ENCODE measurements around the gene DNASE1L3. TPM values are rescaled to one million over a fixed set of nuclear protein-coding genes. Genes with fewer than 3 reads are reported as not detected.

The DNASE1L3 gene
- total and polyA plus RNA-seq, 2 of the 13 experiments (the other 11 are each of a cell fraction or from before 2014, with no cell fraction given), result 0.86 to 1.7 TPM

- no peak for TF ChIP-seq ZNF318 (CRISPR knock-in tag; IDR thresholded peaks at IDR 0.05)
- TF ChIP-seq HHEX (CRISPR knock-in tag; IDR thresholded peaks at IDR 0.05), result no peak
- TF ChIP-seq POLR2A (IDR thresholded peaks at IDR 0.05; ENCODE audit: insufficient read depth in 1 of 2, low read depth in 2 of 2, low read length in 2 of 2), result peak in 1 of 2 experiments; percentile 50; a peak in 1 of 4 replicates
- no peak for TF ChIP-seq ZNF264 (CRISPR knock-in tag; IDR thresholded peaks at IDR 0.05)
- no peak for TF ChIP-seq ZNF580 (CRISPR knock-in tag; IDR thresholded peaks at IDR 0.05; ENCODE audit: borderline replicate concordance, low read depth)
- no peak for TF ChIP-seq FOXA3 (CRISPR knock-in tag; IDR thresholded peaks at IDR 0.05)
- TF ChIP-seq KDM5A (IDR thresholded peaks at IDR 0.05; ENCODE audit: borderline replicate concordance, low read length), result no peak
- TF ChIP-seq MAFG (CRISPR knock-in tag; IDR thresholded peaks at IDR 0.05), result no peak
- TF ChIP-seq HES4 (CRISPR knock-in tag; IDR thresholded peaks at IDR 0.05; ENCODE audit: borderline replicate concordance), result no peak
- no peak for TF ChIP-seq ZNF331 (CRISPR knock-in tag; IDR thresholded peaks at IDR 0.05)
- TF ChIP-seq FLYWCH1 (CRISPR knock-in tag; IDR thresholded peaks at IDR 0.05), result no peak
- no peak for TF ChIP-seq XBP1 (CRISPR knock-in tag; IDR thresholded peaks at IDR 0.05)
- no peak for TF ChIP-seq RARG (CRISPR knock-in tag; IDR thresholded peaks at IDR 0.05; ENCODE audit: low read depth)
- TF ChIP-seq KMT2B (CRISPR knock-in tag; IDR thresholded peaks at IDR 0.05), result 0 out of 2 replicates have a peak, but pooled peaks have one; percentile 9
- TF ChIP-seq ZNF879 (CRISPR knock-in tag; IDR thresholded peaks at IDR 0.05), result no peak
- no peak for TF ChIP-seq ZFP90 (CRISPR knock-in tag; IDR thresholded peaks at IDR 0.05; ENCODE audit: borderline replicate concordance)
- no peak for TF ChIP-seq KLF16 (CRISPR knock-in tag; IDR thresholded peaks at IDR 0.05)
- no peak for TF ChIP-seq ZNF766 (CRISPR knock-in tag; IDR thresholded peaks at IDR 0.05; ENCODE audit: borderline replicate concordance)
- no peak for TF ChIP-seq ELF1 (CRISPR knock-in tag; IDR thresholded peaks at IDR 0.05)
- TF ChIP-seq ZNF24 (IDR thresholded peaks at IDR 0.05), result no peak
- TF ChIP-seq MXD3 (CRISPR knock-in tag; IDR thresholded peaks at IDR 0.05), result no peak
Measured at GRCh38 chr3:58173029-58173668, 37.6 kb downstream of the DNASE1L3 start (continued).
